ENCODE data around the gene ADCYAP1R1.

Gene ADCYAP1R1
- total RNA-seq: 0 to 0.19 (median 0.09) reads per million in 4 experiments

DNA sequence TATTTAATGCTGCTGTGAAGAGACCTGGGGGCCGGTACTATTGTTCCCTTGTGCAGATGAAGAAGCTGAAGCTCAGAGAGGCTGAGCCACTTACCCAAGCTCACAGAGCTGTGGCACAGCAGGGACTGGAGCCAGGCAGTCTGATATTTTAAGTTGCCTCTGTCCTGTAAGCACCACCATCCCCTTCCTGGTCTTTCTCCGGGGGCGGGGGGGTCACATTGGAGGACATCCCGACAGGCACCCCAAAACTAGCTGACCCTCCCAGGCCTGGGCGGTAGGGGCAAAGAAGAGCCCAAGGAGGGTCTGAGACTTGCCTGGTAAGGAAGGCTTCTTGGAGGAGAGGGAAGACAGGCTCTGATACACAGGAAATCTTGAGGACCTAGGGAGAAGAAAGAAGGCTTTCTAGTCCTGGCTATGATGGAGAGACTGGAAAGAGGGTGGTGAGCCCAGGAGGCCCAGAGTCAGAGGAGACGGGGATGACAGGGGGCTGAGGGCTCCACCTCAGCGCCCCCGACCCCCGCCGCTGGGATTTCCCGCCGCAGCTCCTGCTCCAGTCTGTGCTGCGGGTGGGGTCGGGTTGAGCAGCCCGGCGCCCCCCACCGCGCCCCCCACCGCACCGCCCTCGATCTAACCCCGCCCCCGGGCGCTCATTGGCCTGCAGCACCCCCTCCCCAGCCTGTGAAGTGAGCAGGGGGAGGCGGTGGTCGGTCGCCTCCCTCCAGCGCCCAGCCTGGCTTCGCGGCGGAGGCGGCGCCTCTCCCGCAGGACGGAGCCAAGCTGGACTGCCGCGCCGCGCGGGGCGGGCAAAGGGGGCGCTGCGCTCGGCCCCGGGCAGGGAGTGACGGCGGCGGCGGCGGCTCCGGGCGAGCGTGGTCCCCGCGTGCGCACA is at the start of gene ADCYAP1R1:
Gene ADCYAP1R1 (plus strand): TSS at position 711 of the 889 bp plus-strand sequence. CDS start 10,957 bp downstream, outside the sequence.
- no peak for DNase-seq

DNA sequence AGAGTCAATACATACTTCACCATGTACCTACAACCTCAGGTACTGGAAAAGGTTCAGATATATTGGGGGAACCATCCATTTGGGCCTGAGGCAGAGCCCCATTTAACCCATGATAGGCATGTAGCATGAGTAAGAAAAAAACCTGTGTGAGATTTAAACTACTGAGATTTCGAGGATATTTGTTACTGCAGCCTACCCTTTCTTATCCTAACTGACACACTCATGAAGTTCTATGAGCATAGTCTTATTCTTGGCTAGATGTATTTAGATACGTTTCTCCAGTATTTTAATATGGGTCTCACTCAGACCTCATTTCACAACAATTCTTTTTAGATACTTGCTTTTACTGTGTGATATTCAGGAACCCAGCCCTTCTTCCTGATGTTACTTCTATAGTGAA is 49.0 kb upstream of the ADCYAP1R1 start:
- DNase-seq: no peak

DNA sequence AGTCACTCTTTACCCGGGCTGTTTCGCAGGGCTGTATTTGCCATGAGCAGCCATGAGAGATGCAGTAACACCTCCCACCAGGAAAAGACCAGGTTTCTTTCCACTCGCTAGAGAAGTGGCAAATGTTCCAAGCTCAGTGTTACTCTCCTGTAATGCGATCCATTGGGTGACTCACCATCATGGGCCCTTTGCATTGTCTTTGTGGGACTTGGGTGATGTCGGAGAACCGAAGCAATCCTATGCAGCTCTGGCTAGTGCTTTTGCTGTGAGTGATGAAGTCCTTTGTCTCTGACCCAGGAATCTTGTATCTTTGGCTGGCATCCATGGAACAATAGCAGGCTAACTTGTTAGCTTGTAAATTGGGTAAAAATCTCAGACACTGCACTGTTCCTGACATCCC is 48.4 kb upstream of the ADCYAP1R1 start:
- no peak for DNase-seq

DNA sequence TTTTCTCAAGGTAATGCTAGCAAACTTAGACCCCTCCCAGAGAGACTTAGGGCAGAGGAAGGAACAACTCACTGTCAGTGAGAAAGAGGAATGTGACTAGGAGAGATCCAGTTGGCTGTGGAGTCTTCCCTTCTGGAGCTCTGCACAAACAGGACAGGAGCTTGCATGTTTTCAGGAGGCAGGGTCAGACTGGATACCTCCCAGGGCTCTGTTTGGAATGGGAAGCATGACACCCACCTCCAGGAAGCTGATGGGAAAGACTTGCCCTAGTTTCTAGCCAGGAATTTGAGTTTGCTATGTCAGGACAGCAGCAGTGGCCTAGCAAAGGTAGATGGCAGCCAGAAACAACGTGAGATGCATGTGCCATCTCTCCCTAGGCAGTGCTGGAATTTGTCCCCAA is 47.7 kb upstream of the ADCYAP1R1 start:
- DNase-seq: no peak

DNA sequence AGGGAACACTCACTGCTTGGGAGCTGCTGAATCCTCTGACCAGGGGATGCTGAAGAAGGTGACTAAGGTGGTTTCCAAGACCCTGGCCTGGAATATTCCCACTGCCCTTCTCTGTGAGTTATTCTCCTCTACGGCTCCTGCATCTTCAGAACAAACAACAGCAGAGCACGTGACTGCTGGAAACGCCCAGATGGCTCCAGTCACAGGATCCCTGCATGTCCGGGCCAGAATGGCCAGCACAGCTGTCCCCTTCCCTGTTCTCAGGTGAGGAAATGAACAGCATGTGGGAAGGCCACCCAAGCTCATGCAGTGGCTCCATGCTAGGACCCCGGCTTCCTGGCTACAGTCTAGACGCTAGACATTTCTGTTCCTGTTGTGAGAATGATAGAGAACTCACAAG is 45.3 kb upstream of the ADCYAP1R1 start:
- no peak for DNase-seq

- DNase-seq: no peak
Measured at GRCh38 chr7:31007634-31008033, 44.5 kb upstream of the ADCYAP1R1 start.

GRCh38 chr7:31014826-31015225 is 37.3 kb upstream of the ADCYAP1R1 start:
- no peak for DNase-seq

DNA sequence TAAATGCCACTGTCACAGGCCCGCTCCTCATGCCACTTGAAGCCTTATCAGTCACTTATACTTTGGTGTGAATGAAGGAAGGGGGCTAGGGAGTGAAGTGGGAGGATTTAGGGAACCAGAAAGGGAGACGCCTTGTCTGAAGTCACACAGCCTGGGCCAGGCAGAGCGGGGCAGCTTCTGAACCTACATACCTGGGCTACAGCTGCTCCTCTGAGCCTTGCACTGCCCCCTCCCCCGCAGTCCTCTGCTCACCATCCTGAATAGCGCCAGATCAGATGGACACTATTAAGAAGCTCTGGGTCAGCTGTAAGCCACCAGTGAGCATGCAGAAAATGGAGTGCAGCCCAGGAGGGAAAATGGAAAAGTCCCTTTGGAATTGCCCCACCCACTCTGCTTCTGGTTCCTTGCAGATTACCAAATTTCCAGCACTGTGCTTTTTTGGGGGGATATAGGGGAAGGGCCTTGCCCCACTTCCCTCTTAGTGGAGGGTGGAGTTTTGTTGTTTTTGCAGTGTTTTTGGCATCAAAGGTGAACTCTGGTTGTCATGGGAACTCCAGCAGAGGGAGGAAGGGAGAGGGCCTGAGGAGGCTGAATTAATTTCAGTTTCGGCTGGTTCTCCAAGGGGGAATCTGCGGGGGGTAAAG is 35.0 kb upstream of the ADCYAP1R1 start:
- DNase-seq: no peak

DNA sequence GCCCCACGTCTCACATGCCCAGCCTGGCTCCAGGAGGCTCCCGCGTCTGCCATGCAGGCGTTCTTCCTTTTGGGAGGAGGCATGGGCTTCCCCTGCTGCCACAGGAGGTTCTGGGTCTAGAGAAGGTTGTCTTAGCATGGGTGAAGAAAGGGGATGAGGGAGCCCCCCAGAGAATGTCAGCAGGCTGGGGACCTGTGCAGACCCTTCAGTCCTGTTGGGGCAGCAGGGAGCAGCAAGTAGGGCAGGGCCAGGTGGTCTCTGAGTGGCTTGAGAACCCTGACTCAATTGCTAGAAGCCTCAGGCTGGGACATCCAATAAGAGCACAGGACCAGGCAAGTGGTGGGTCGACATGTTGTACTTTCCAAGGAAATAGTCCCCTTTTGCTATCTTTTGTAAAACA is 34.4 kb upstream of the ADCYAP1R1 start:
- no peak for DNase-seq

- DNase-seq: no peak
Measured at GRCh38 chr7:31019509-31019908, 32.6 kb upstream of the ADCYAP1R1 start.

DNA sequence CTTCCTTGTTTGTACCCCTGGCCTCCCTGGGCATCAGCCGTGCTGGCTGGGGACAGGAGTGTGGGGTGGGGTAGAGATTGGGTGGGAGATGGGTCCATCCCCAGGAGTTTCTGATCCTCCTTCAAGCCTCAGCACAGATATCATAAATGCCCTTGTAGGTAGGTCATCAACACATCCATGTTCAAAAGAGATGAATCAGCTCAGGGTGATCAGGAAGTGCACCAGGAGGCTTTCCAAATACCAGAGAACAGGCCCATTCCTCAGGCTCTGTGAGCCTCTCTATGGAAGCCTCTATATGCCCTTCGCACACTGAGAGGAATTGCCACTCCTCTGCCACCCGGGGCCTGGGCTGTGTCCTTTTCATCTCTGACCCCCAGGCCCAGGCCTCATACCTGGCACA is 31.9 kb upstream of the ADCYAP1R1 start:
- no peak for DNase-seq

DNA sequence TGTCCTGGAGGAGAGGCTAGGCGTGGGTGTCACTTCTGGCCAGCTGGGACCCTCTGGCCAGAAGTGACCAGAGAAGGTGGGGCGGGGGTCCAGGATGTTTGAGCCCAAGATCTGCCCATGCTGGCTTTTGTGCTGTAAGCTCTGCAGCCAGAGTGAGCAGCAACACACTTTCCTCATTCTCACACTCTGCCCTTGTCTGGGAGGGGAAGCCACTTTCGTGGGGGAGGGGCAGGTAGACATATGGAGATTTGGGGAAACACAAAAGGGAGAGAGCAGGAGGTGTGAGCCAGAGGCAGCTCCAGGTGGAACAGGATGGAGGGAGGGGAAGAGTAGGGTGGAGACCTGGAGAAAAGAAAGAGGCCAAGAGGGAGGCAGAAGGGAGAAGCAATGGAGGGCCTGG is 31.5 kb upstream of the ADCYAP1R1 start:
- no peak for DNase-seq

DNA sequence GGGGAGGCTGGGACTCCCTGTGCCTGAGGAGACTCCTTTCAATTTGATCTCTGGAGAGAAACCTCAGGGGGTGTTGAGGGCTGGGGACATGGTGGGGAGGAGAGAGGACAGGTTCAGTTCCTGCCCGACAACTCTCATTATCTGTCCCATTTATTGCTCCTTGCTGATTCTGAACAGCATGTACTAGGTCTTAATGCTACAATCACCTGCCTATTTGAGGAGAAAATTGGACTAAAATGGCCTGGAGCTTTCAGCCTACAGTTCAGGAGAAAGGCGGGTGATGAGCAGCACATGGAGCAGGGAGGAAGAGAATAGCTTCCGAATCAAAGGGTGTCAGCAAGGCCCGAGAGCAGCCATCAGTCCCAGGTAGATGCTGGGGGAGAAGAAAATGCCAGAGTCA is 30.0 kb upstream of the ADCYAP1R1 start:
- DNase-seq: no peak

GRCh38 chr7:31022726-31023125 is 29.4 kb upstream of the ADCYAP1R1 start:
- DNase-seq: no peak

GRCh38 chr7:31023877-31024276 is 28.2 kb upstream of the ADCYAP1R1 start:
- DNase-seq: no peak

DNA sequence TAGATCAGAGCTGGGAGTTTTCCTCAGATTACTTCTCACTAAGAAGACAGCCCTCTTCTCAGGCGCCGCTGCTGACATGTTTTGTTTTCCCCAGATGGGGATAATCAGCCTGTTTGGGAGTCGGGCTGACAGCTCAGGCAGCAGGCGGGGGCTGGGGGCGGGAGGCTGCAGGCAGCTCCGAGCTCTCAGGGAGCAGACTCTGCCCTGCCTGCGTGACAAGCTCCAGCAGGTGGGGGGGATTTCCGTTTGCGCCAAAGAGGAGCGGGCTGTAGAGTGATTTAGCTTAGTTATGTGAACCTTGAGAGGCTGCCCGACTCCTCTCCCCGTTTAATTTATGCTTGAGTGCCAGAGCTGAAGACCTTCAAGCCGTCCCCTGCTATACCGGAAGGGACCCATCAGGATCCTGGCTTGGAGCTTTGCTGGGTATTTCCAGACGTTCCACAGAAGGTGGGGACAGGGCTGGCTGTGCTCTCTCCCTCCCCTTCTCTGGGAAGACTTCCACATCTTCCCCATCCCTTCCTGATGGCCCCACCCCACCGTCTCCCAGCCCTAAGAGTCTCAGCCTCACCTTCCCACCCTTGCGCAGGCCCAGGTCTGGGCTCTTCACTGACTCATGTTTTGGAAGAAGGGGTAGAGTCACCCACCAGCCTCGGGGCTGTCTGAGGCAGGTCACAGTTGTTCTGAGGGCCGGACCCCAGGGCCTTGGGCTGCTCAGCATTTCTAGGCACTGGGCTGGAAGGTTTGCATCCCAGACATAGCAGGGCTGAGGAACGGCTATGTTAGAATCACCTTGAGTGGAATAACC is 24.7 kb upstream of the ADCYAP1R1 start:
- no peak for DNase-seq

DNA sequence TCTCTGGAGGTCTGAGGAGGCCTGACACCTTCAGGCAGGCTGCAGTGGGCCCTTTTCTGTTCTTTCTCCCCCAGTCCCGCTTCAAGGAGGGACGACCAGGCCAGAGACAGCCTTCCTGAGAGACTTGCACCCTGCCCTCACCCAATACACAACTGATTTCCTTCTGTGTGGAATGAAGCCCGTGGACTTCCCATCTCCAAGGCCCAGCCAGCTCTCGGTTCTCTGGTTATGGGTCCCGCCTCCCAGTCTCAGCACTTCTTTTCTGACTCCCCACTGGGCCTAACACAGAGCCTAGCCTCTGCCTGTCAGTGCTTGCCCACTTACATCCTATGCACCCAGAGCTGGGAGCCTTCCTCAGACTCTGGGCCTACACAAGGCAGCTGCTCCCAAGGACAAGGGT is 24.1 kb upstream of the ADCYAP1R1 start:
- no peak for DNase-seq

- DNase-seq: no peak
Measured at GRCh38 chr7:31028417-31028992, 23.6 kb upstream of the ADCYAP1R1 start.

- DNase-seq: no peak
Measured at GRCh38 chr7:31029251-31030042, 22.7 kb upstream of the ADCYAP1R1 start.

DNA sequence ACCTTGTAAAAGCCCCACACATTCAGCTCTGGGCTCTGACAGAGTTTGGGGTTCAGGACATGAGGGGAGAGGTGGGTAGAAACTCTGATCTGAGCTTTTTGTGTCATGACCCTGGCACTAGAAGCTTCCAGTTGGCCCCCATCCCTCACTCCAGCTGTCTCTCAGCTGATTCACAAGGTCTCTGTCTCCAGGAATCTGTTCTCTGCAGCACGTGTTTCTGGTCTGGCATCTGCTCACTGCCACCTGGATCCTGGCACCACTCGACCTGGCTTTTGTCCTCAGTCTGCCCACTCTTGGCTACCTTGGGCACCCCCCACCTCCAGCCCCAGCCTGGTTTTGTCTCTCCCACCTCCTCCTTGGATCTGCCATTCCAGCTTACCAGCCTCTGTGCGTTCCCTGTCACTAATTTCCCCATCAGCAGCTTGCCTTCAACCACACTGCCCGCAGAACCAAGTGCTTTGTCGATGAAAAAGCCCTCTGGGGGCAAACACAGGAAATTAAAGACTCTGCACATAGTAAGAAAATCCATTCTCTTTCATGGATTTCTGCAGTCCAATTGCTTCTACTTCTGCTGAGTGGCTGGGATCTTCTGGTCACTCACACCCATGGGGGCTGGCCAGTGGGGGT is 18.3 kb upstream of the ADCYAP1R1 start:
- no peak for DNase-seq

GRCh38 chr7:31036924-31037323 is 15.2 kb upstream of the ADCYAP1R1 start:
- DNase-seq: no peak

DNA sequence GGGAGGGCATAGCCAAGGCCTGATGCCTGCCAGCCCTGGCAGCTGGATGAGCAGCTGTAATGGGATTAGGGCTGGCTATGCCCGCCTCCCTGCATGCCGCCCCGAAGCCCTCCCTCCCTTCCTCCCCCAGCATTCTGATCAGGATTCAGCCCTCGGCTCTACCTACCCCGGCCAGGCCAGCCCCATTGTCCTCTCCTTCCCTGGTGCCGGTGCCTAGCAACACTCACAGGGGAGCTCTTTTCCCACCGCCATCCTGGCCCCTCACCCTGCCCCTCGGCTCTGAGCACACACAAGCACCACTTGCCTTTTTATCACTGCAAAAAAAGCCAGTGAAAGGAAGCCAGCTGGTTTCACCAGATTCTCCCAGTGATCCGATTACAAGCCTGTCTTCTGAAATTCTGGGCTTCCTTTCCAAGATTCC is 9.0 kb upstream of the ADCYAP1R1 start:
- DNase-seq: no peak
